AG10803 (cell line): ENCODE measurements around the gene DNAH11.

ENCODE experiments used
- DNase-seq: peaks from one replicate; pipeline ENCODE4 v3.0.0; 2010; ENCODE audit warnings: low read depth
- H3K4me3 ChIP-seq: 2 replicates; pipeline ENCODE4 v1.5.1; 2011; ENCODE audit warnings: mild to moderate bottlenecking, low read length, control low read depth
- TF ChIP-seq, protein P1 (sequence below): conservative IDR thresholded peaks from 2 replicates; pipeline ENCODE4 v1.5.1; 2011; ENCODE audit warnings: mild to moderate bottlenecking, low read length, control low read depth, inconsistent platforms

Gene DNAH11

DNA sequence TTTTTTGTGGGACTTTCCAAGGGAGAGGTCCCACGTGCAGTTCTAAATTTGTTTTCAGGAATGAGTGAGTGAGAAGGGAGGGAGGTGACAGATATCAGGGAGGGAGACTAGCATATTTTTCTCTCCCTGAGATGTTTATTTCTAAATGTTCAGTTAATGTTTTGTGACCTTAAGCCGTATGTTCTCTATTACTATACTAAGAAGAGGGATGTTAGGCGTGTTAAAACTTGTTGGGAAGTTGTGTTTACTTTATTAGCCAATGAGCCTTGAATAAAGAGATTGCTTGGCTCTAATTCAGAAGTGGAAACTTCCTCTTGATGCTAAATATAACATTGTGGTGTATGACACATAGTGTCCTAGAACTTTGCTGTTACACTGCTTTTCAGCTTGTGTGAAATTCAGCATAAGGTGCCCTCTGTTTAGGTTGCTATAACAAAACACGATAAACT lies 37.3 kb downstream of the DNAH11 start:
- no peak overlapping the region for H3K4me3 ChIP-seq

DNA sequence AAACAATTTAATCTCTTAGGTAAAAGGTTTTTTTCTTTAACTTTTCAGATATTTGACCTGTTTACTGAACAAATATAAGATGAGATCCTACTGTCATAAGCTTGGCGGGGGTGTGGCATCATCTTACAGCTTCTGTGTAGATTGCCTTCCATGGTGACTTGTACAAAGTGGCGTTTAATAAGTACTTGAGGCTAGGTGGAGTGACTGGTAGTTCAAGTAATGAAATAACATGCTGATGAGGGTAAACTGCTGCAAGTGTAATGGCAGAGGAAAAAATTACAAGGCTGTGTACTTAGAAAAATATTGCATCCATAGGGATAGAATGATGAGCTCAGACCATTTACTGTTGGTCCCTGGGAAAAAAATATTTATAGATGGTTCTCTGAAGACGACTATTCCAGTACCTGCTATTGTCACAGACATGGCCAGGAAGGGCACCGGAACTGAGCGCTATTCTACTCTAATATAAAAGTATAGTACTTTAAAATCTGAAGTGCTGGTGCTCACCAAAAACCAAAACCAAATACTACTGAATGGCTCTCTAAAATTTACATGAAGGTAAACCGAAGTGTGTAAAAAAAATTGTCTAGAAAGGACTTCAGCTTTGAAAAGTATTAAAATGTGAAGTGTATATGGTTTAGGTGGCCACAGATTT lies 42.4 kb downstream of the DNAH11 start:
- TF ChIP-seq, protein P1, sequence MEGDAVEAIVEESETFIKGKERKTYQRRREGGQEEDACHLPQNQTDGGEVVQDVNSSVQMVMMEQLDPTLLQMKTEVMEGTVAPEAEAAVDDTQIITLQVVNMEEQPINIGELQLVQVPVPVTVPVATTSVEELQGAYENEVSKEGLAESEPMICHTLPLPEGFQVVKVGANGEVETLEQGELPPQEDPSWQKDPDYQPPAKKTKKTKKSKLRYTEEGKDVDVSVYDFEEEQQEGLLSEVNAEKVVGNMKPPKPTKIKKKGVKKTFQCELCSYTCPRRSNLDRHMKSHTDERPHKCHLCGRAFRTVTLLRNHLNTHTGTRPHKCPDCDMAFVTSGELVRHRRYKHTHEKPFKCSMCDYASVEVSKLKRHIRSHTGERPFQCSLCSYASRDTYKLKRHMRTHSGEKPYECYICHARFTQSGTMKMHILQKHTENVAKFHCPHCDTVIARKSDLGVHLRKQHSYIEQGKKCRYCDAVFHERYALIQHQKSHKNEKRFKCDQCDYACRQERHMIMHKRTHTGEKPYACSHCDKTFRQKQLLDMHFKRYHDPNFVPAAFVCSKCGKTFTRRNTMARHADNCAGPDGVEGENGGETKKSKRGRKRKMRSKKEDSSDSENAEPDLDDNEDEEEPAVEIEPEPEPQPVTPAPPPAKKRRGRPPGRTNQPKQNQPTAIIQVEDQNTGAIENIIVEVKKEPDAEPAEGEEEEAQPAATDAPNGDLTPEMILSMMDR, result no peak
- DNase-seq, result no peak
- no peak overlapping the region for H3K4me3 ChIP-seq

More for the DNA sequence above, 37.3 kb downstream of the DNAH11 start:
- peak; percentile 47 for DNase-seq
- TF ChIP-seq, protein P1, result no peak

DNA sequence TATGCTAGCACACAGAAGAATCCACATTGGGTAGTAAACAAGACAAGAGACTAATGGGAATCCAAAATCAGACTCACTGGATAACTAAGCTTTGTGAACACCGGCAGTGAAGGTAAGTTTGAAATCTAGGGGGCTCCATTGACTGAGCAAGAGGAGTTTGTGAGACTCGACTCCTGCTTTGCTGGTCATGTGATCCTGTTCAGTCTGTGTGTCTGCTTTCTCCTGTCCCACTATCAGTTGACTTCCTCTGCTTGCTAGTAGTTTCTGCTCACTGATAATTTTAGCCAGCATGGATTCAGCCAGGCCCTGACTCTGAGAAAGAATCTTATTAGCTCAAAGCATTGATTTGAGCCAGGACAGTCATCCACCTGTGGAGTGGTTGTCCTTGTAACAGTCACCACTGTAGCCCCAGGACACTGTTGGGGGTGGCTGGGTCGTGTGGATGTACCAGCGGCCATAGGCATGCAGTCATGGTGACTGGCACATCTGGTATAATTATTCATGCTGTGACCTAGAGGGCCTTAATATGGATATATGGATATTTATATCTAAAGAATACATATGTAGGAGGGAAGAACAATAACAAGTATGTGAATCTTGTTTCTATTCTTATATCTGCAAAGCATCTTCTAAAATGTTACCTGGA lies 44.4 kb downstream of the DNAH11 start:
- no peak for DNase-seq
- TF ChIP-seq, protein P1, result no peak
- H3K4me3 ChIP-seq, result no peak overlapping the region

DNA sequence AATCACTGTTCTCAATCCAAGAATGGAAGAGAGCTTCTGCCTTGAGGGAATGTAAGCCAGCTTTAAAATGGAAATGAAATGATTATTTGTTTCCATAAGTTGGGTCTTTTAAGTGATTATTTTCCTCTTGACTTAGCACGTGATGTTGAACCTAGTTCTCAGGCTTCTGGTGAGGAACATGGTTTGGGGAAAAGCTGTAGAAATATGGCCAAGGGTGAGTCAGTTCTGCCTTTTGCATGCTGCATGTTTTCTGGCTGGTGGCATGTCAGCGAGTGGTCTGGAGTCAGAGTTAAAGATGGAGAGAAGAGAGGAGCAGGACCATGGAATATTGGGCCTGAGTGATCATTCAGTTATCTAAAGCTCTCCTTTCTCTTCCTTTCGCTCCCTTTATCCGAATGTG lies 54.0 kb downstream of the DNAH11 start:
- TF ChIP-seq, protein P1, result no peak
- no peak overlapping the region for H3K4me3 ChIP-seq
- DNase-seq, result no peak

DNA sequence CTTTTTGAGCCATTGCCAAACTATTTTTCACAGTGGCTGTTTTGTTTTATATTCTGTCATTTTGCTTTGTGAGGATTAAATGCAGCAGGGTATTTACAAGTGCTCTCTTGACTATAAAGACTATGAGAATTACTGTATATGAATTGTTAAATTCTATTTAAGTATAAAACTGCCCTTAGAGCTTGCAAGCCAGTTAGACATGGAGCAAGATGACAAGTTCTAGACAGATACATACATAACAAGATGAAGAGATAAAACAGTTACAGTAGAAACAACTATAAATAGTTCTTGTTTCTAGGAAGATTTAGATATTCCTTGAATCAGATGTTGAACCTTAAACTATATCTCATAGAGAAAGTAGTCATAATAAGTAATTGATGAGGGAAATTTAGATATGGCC lies 60.6 kb downstream of the DNAH11 start:
- TF ChIP-seq, protein P1, result no peak
- no peak overlapping the region for H3K4me3 ChIP-seq
- DNase-seq, result no peak

DNA sequence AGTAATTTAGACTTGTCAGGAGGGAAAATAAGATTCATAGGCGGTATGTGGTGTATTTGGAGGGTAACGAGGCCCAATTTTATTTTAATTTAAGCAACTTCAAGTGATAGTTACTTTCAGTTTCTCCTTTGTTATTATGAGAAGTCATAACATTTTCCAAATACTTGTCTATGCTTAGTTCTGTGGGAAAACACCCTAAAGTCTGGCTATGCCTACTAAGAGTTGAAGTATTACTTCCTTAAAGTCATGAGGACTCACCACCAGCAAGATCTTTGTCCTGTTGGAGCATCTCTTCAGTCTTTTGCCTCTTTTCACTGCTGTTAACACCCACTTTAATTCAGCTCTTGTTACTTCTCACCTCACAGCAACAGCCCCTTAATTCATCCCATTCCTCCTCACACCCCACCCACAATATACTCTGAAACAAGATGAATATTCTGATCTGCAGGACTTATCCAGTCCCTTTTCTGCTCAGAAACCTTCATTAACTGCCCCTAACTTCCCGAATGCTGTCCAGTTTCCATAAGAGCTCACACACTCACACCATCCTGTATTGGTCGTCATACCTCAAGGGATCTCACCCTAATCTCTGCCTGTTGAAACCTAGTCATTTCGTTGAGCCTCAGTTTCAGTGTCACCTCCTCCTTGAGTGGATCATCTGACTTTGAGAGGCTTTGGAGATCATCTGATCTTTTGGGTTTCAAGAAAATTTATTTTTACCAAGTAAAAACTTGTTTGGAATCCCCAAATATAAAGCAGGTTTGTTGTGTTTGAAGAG lies 61.3 kb downstream of the DNAH11 start:
- no peak for DNase-seq
- TF ChIP-seq, protein P1, result no peak
- H3K4me3 ChIP-seq, result no peak overlapping the region
